ENCODE results near the gene TLR9. TPM values are rescaled to one million over a fixed set of nuclear protein-coding genes. Genes with fewer than 3 reads are reported as not detected.

TLR9 gene
- total RNA-seq, 1 experiment from 2014 or later, result 0.14 TPM

DNA sequence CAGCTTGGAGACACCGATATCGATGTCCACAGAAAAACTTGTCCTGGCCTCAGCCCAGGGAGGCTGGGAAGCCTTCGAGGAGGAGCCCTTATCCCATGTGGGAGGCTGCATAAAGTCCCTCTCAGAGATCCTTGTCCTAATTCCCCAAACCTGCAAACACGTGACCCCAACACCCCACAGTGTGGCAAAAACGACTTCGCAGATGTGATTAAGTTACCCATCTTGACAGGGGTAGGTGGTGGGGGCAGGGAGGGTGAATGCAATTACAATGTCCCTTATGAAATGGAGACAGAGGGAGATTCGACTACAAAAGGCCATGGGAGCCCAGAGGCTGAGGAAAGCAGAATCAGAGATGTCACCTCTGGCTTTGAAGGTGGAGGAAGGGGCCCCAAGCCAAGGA lies 2.3 kb upstream of the TLR9 start:
- Mint-ChIP-seq H3K36me3 (ENCODE audit: insufficient read depth, unreplicated experiment) (peaks cover 22% of the 10 kb centered on the region), H3K27me3 (ENCODE audit: unreplicated experiment) (no peaks in the 10 kb centered on the region), H3K4me3 (ENCODE audit: low read depth, unreplicated experiment) (no peak overlapping the region), H3K4me1 (ENCODE audit: low read depth, unreplicated experiment) (no peaks in the 10 kb centered on the region), H3K9me3 (ENCODE audit: low read depth, unreplicated experiment) (no peaks in the 10 kb centered on the region), H3K27ac (ENCODE audit: unreplicated experiment) (no peak overlapping the region)
- BruUV-seq (replicated peaks), result no TSS peak
- intact Hi-C loops (cut with micrococcal nuclease; ENCODE audit: unreplicated experiment), result no loop called here
- no peak for TF ChIP-seq CTCF (IDR thresholded peaks at IDR 0.05; ENCODE audit: unreplicated experiment)
- no peak for DNase-seq
- CTCF ChIA-PET, result no interaction called here

DNA sequence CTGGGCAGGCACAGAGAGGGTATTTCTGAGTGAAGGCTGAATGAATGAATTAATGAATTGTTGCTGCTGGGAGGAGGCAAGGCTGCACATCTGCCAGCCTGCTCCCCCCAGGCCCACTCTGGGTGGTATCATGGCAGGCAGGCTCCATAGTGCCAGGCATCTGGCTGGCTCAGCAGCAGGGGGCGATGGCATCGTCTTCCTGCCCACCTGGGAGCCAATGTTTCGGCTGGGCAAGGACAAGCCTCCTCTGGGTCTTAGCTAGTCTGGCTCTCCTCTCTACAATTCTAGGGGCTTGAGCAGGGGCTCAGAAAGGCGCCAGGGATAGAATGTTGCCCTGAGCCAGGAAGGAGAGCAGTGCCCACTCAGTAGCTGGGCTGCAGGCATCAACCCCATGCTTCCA lies 1.7 kb upstream of the TLR9 start:
- CTCF ChIA-PET, result no interaction called here
- intact Hi-C loops (cut with micrococcal nuclease; ENCODE audit: unreplicated experiment), result no loop called here
- H3K9me3 Mint-ChIP-seq (ENCODE audit: low read depth, unreplicated experiment), result no peaks in the 10 kb centered on the region
- H3K36me3 Mint-ChIP-seq (ENCODE audit: insufficient read depth, unreplicated experiment), result peaks cover 21% of the 10 kb centered on the region
- DNase-seq, result no peak
- no peaks in the 10 kb centered on the region for H3K4me1 Mint-ChIP-seq (ENCODE audit: low read depth, unreplicated experiment)
- no peak for TF ChIP-seq CTCF (IDR thresholded peaks at IDR 0.05; ENCODE audit: unreplicated experiment)
- H3K27ac Mint-ChIP-seq (ENCODE audit: unreplicated experiment), result no peak overlapping the region
- H3K27me3 Mint-ChIP-seq (ENCODE audit: unreplicated experiment), result no peaks in the 10 kb centered on the region
- no TSS peak for BruUV-seq (replicated peaks)
- no peak overlapping the region for H3K4me3 Mint-ChIP-seq (ENCODE audit: low read depth, unreplicated experiment)

GRCh38 chr3:52226229-52226817 lies 878 bp upstream of the TLR9 start:
- Mint-ChIP-seq H3K27me3 (ENCODE audit: unreplicated experiment) (no peaks in the 10 kb centered on the region), H3K9me3 (ENCODE audit: low read depth, unreplicated experiment) (no peaks in the 10 kb centered on the region), H3K4me3 (ENCODE audit: low read depth, unreplicated experiment) (no peak overlapping the region), H3K36me3 (ENCODE audit: insufficient read depth, unreplicated experiment) (peaks cover 13% of the 10 kb centered on the region), H3K4me1 (ENCODE audit: low read depth, unreplicated experiment) (no peaks in the 10 kb centered on the region), H3K27ac (ENCODE audit: unreplicated experiment) (no peak overlapping the region)
- CTCF ChIA-PET, result no interaction called here
- intact Hi-C loops (cut with micrococcal nuclease; ENCODE audit: unreplicated experiment), result no loop called here
- no TSS peak for BruUV-seq (replicated peaks)
- TF ChIP-seq CTCF (IDR thresholded peaks at IDR 0.05; ENCODE audit: unreplicated experiment), result no peak
- no peak for DNase-seq

DNA sequence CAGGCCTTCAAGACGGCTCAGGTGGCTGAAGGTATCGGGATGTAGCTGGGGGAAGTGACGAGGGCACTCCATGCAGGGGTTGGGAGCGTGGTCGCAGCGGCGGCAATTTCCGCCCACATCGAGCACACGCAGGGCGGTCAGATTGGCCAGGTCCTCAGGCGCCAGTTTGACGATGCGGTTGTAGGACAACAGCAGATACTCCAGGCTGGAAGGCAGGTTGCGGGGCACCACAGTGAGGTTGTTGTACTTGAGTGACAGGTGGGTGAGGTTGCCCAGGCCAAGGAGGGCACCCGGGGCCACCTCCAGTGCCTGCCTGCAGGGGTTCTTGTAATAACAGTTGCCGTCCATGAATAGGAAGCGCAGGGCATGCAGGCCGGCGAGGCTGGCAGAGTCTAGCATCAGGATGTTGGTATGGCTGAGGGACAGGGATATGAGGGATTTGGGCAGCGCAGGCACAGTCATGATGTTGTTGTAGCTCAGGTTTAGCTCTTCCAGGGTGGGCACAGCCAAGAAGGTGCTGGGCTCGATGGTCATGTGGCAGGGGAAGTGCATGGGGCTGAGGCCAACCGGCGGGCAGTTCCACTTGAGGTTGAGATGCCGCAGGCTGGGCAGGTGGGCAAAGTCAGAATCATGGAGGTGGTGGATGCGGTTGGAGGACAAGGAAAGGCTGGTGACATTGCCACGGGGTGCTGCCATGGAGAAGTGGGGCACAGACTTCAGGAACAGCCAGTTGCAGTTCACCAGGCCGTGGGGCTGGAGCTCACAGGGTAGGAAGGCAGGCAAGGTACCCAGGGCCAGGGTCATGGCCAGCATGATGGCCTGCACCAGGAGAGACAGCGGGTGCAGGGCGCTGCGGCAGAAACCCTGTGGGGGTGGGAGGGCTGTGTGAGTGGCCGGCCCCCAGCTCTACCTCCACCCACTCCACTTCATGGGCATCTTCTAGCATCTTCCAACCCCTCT lies 1.7 kb downstream of the TLR9 start:
- no peak for DNase-seq
- no peak for TF ChIP-seq CTCF (IDR thresholded peaks at IDR 0.05; ENCODE audit: unreplicated experiment)
- CTCF ChIA-PET, result interaction anchor here (0.6 kb wide), 1 partner anchor 15 kb away, joined by 3 read pairs; the partner anchor contains the start of gene TWF2
- Mint-ChIP-seq H3K36me3 (ENCODE audit: insufficient read depth, unreplicated experiment) (no peaks in the 10 kb centered on the region), H3K4me3 (ENCODE audit: low read depth, unreplicated experiment) (no peak overlapping the region), H3K4me1 (ENCODE audit: low read depth, unreplicated experiment) (peaks cover 7% of the 10 kb centered on the region), H3K9me3 (ENCODE audit: low read depth, unreplicated experiment) (no peaks in the 10 kb centered on the region), H3K27me3 (ENCODE audit: unreplicated experiment) (no peaks in the 10 kb centered on the region), H3K27ac (ENCODE audit: unreplicated experiment) (no peak overlapping the region)
- no TSS peak for BruUV-seq (replicated peaks)
- intact Hi-C loops (cut with micrococcal nuclease; ENCODE audit: unreplicated experiment), result no loop called here
